GM12878 (cell line): ENCODE measurements around the gene CDKN3. TPM values are rescaled to one million over a fixed set of nuclear protein-coding genes. Genes with fewer than 3 reads are reported as not detected.

Experiments
- ATF7 ChIP-seq: fragments of 450-650 bp; IDR thresholded peaks from 2 replicates; pipeline ENCODE4 v1.6.1; 2016; ENCODE audit warnings: low read depth, mild to moderate bottlenecking
- BACH1 ChIP-seq: fragments of 450-650 bp; IDR thresholded peaks from 2 replicates; pipeline ENCODE4 v1.6.1; 2017; ENCODE audit warnings: mild to moderate bottlenecking, borderline replicate concordance
- DPF2 ChIP-seq: fragments of 450-650 bp; IDR thresholded peaks from 2 replicates; pipeline ENCODE4 v1.6.1; 2017; ENCODE audit warnings: mild to moderate bottlenecking
- EGR1 ChIP-seq, 2 experiments: IDR thresholded peaks; 1 replicate in 1 of 2; 2 replicates in 1 of 2; pipeline ENCODE4 v1.6.1; 2011 to 2012; ENCODE audit warnings: low read depth in 2 of 2, low read length in 2 of 2, borderline replicate concordance in 1 of 2, mild to moderate bottlenecking in 1 of 2, moderate library complexity in 1 of 2
- HDGF ChIP-seq: fragments of 450-650 bp; IDR thresholded peaks from 2 replicates; pipeline ENCODE4 v1.6.1; 2016; ENCODE audit warnings: antibody characterized with exemption
- IRF4 ChIP-seq: IDR thresholded peaks from 2 replicates; pipeline ENCODE4 v1.6.1; 2011; ENCODE audit warnings: low read depth, low read length
- JUNB ChIP-seq: IDR thresholded peaks from 2 replicates; pipeline ENCODE4 v1.6.1; 2016; ENCODE audit warnings: antibody characterized with exemption, mild to moderate bottlenecking
- JUND ChIP-seq: IDR thresholded peaks from 2 replicates; pipeline ENCODE4 v1.6.1; 2012; ENCODE audit warnings: low read depth, mild to moderate bottlenecking, low read length, improper control_type of control experiment, moderate library complexity
- MEF2A ChIP-seq: IDR thresholded peaks from 2 replicates; pipeline ENCODE4 v1.6.1; 2011; ENCODE audit warnings: low read depth, mild to moderate bottlenecking, low read length, moderate library complexity; ENCODE audit not compliant: insufficient read depth
- MTA2 ChIP-seq: fragments of 450-650 bp; IDR thresholded peaks from 2 replicates; pipeline ENCODE4 v1.6.1; 2016; ENCODE audit warnings: low read depth, mild to moderate bottlenecking, moderate library complexity
- MYB ChIP-seq: fragments of 150-350 bp; IDR thresholded peaks from 2 replicates; pipeline ENCODE4 v1.6.1; 2014; ENCODE audit warnings: mild to moderate bottlenecking, low read depth, low read length, borderline replicate concordance
- MYC ChIP-seq: IDR thresholded peaks from 2 replicates; pipeline ENCODE4 v1.6.1; 2011; ENCODE audit warnings: mild to moderate bottlenecking, low read length, moderate library complexity, inconsistent platforms; ENCODE audit not compliant: insufficient read depth, insufficient replicate concordance, insufficient read length, severe bottlenecking
- PAX8 ChIP-seq: fragments of 450-650 bp; IDR thresholded peaks from 2 replicates; pipeline ENCODE4 v1.6.1; 2017; ENCODE audit warnings: mild to moderate bottlenecking, moderate library complexity
- RAD51 ChIP-seq: fragments of 450-650 bp; IDR thresholded peaks from 2 replicates; pipeline ENCODE4 v1.6.1; 2016; ENCODE audit warnings: moderate library complexity, mild to moderate bottlenecking, inconsistent platforms
- RCOR1 ChIP-seq: conservative IDR thresholded peaks from 2 replicates; pipeline ENCODE4 v1.6.1; 2012; ENCODE audit warnings: low read depth, low read length, improper control_type of control experiment
- SREBF1 ChIP-seq: IDR thresholded peaks from 2 replicates; pipeline ENCODE4 v1.6.1; 2012; ENCODE audit warnings: mild to moderate bottlenecking, low read length
- STAT1 ChIP-seq: fragments of 450-650 bp; conservative IDR thresholded peaks from 2 replicates; pipeline ENCODE4 v1.6.1; 2014; ENCODE audit warnings: antibody characterized with exemption, mild to moderate bottlenecking
- TARDBP ChIP-seq: IDR thresholded peaks from 2 replicates; pipeline ENCODE4 v1.6.1; 2016; ENCODE audit warnings: borderline replicate concordance
- ZSCAN29 ChIP-seq: fragments of 450-650 bp; IDR thresholded peaks from 2 replicates; pipeline ENCODE4 v1.6.1; 2017; ENCODE audit warnings: mild to moderate bottlenecking, moderate library complexity
- polyA plus RNA-seq, 11 experiments: library from polyadenylated mRNA; depleted of rRNA in 4 of 11; unstranded in 6 of 11; stranded (reverse) in 5 of 11; fragments of >200 nt; fragmentation: Nextera tagmentation in 4 of 11; fragmentation: Illumina TruSeq in 1 of 11; extraction: Ambion mirVana in 4 of 11; extraction: Trizol in 1 of 11; gene quantifications; 1 replicate in 1 of 11; 2 replicates in 10 of 11; pipeline versions ENCODE4 v1.2.1 to v1.2.3, GENCODE V29; 2011 to 2016; ENCODE audit warnings: inconsistent platforms in 2 of 11, missing spikeins in 2 of 11, low read depth in 1 of 11
- total RNA-seq, 4 experiments: library from RNA; depleted of rRNA in 3 of 4; stranded (reverse); fragments of >200 nt in 3 of 4; fragmentation: Illumina TruSeq in 1 of 4; extraction: Trizol in 1 of 4; gene quantifications; 2 replicates each; pipeline versions ENCODE4 v1.2.1 to v1.2.3, GENCODE V29; 2013 to 2021
- TF ChIP-seq, protein P1 (sequence below): fragments of 150-350 bp; IDR thresholded peaks from 2 replicates; pipeline ENCODE4 v1.6.1; 2014; ENCODE audit warnings: mild to moderate bottlenecking, low read depth, low read length
- TF ChIP-seq, protein P2 (sequence below): fragments of 450-650 bp; IDR thresholded peaks from 2 replicates; pipeline ENCODE4 v1.6.1; 2017; ENCODE audit warnings: mild to moderate bottlenecking
- TF ChIP-seq, protein P3 (sequence below): IDR thresholded peaks from 2 replicates; pipeline ENCODE4 v1.6.1; 2012; ENCODE audit warnings: low read depth, low read length, improper control_type of control experiment
- TF ChIP-seq, protein P4 (sequence below): IDR thresholded peaks from 2 replicates; pipeline ENCODE4 v1.6.1; 2011; ENCODE audit warnings: borderline replicate concordance, low read depth, mild to moderate bottlenecking, moderate library complexity, low read length; ENCODE audit not compliant: insufficient read depth, poor library complexity, severe bottlenecking
- TF ChIP-seq, protein P5 (sequence below): IDR thresholded peaks from 2 replicates; pipeline ENCODE4 v1.6.1; 2011; ENCODE audit warnings: low read depth, mild to moderate bottlenecking, low read length, moderate library complexity, borderline replicate concordance; ENCODE audit errors: extremely low read depth

Gene CDKN3
- total and polyA plus RNA-seq, 10 of the 15 experiments (the other 5 are each of a cell fraction or from before 2014, with no cell fraction given): 54.9 to 197 (median 111) TPM

DNA sequence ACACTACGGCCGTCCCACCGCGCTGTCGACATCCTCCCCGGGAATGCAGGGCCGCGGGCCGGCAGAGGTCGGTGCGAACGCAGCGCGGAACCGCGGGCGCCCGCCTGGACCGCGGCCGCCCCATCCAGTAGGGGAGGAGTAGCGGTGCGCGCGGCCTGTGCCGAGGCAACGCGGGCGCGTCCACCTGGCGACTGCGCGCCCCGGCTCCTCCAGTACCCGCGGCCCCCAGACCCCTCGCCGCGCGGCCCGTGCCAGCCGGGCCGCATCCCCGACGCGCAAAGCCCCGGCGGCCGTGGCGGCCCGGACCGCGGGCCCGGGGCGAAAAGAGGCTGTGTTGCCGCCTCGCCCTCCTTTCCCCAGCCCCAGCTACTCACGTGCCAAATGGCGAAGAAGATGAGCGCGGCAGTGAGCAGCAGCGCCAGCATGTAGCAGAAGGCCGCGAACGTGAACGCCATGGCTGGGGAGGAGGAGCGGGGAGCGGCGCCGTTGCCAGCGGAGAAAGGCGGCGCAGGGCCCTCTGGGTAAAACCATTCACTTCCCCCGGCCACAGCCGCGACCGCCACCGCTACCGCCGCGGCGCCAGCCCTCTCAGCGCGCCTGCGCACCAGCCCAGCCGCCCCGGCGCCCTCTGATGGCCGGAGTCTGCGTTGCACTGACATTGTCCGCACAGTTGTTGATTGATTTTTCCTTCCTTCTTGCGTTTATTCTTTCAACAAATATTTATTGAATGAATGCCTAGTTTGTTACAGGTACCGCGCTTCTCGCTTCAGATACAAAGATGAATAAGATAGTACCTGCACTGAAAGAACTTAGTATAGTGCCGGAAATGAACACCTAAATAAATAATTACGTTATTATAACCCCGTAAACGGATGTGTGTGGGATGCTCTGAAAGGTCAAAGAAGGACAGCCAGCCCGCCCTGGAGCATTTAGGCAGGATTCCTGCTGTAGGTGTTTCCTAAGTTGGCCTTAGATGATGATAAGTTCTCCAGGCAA is 44.4 kb downstream of the CDKN3 start, which contains the start of gene CNIH1 (continued):
- TF ChIP-seq ATF7 (peak; percentile 76), MTA2 (peak; percentile 47; the same call in 1 of the 2 replicates), BACH1 (peak; percentile 68; the same call in 1 of the 2 replicates), MEF2A (no peak), RAD51 (no peak), TARDBP (no peak), JUNB (no peak), HDGF (no peak), PAX8 (no peak; the same call in 1 of the 2 replicates), MYB (no peak), SREBF1 (no peak), EGR1 (IDR thresholded peaks at IDR 0.05; ENCODE audit: borderline replicate concordance in 1 of 2, low read depth in 2 of 2, low read length in 2 of 2) (no peak), STAT1 (no peak), ZSCAN29 (0 out of 2 replicates have a peak, but pooled peaks have one; percentile 12), JUND (no peak), DPF2 (peak; percentile 86), RCOR1 (no peak), MYC (peak; percentile 60), IRF4 (no peak)
- TF ChIP-seq, protein P1, sequence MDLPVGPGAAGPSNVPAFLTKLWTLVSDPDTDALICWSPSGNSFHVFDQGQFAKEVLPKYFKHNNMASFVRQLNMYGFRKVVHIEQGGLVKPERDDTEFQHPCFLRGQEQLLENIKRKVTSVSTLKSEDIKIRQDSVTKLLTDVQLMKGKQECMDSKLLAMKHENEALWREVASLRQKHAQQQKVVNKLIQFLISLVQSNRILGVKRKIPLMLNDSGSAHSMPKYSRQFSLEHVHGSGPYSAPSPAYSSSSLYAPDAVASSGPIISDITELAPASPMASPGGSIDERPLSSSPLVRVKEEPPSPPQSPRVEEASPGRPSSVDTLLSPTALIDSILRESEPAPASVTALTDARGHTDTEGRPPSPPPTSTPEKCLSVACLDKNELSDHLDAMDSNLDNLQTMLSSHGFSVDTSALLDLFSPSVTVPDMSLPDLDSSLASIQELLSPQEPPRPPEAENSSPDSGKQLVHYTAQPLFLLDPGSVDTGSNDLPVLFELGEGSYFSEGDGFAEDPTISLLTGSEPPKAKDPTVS: no peak
- TF ChIP-seq, protein P2, sequence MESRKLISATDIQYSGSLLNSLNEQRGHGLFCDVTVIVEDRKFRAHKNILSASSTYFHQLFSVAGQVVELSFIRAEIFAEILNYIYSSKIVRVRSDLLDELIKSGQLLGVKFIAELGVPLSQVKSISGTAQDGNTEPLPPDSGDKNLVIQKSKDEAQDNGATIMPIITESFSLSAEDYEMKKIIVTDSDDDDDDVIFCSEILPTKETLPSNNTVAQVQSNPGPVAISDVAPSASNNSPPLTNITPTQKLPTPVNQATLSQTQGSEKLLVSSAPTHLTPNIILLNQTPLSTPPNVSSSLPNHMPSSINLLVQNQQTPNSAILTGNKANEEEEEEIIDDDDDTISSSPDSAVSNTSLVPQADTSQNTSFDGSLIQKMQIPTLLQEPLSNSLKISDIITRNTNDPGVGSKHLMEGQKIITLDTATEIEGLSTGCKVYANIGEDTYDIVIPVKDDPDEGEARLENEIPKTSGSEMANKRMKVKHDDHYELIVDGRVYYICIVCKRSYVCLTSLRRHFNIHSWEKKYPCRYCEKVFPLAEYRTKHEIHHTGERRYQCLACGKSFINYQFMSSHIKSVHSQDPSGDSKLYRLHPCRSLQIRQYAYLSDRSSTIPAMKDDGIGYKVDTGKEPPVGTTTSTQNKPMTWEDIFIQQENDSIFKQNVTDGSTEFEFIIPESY: no peak
- TF ChIP-seq, protein P3, sequence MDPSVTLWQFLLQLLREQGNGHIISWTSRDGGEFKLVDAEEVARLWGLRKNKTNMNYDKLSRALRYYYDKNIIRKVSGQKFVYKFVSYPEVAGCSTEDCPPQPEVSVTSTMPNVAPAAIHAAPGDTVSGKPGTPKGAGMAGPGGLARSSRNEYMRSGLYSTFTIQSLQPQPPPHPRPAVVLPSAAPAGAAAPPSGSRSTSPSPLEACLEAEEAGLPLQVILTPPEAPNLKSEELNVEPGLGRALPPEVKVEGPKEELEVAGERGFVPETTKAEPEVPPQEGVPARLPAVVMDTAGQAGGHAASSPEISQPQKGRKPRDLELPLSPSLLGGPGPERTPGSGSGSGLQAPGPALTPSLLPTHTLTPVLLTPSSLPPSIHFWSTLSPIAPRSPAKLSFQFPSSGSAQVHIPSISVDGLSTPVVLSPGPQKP: no peak
- TF ChIP-seq, protein P4, sequence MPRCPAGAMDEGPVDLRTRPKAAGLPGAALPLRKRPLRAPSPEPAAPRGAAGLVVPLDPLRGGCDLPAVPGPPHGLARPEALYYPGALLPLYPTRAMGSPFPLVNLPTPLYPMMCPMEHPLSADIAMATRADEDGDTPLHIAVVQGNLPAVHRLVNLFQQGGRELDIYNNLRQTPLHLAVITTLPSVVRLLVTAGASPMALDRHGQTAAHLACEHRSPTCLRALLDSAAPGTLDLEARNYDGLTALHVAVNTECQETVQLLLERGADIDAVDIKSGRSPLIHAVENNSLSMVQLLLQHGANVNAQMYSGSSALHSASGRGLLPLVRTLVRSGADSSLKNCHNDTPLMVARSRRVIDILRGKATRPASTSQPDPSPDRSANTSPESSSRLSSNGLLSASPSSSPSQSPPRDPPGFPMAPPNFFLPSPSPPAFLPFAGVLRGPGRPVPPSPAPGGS: no peak
- TF ChIP-seq, protein P5, sequence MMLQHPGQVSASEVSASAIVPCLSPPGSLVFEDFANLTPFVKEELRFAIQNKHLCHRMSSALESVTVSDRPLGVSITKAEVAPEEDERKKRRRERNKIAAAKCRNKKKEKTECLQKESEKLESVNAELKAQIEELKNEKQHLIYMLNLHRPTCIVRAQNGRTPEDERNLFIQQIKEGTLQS: no peak
